ENCODE results near the gene AGBL5. TPM values are rescaled to one million over a fixed set of nuclear protein-coding genes. Genes with fewer than 3 reads are reported as not detected.
A peak's percentile ranks its signal among the peaks of the same experiment; 100 is the strongest.

AGBL5 gene
- total and polyA plus RNA-seq, 9 of the 15 experiments (the other 6 are each of a cell fraction or from before 2014, with no cell fraction given) = 3.3 to 52.7 (median 26.2) TPM

DNA sequence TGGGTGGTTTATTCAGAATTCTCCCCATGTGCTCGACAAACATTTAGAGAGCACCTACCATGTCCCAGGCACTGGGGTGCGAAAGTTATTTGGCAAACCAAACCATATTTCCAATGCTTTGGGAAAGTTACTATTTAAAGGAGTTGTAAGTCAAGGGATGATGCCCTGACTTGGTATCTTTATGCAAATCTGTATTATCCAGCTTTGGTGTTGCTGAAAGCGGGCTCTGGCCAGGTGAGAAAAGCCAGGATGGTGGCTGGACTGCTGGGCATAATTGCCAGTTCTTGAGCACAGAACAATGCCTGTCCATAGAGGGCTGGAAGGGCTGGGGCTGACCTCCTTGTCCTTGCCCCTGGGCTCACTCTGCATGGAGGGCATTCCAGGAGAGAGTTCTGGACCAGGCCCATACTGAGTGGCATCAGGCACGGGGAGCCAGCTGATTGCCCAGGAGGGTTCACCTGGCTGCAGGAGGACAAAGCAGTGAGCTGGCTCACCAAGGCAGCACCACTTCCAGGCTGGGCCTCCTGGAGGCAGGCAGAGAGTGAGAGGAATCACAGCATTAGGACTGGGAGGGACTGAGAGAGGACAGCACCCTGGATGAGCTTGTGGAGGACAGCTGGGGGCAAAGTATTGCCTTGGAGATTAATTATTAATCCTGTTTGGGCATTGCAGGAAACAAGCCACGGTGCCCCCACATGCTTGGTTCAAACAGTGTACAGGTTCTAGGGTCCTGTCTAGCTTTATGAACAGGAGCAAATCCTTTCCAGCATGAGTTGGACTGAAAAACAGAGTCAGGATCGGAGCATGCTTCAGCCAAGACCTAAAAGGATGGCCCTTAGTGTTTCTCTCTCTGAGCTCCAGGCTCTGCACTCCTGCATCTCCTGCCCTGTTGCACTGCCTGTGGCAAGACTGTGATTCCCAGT, 42.2 kb downstream of the AGBL5 start:
- Histone ChIP-seq H2AFZ (ENCODE audit: low read depth, low read length) (peak overlapping the region; percentile 94), H3K36me3 (ENCODE audit: control insufficient read depth, insufficient read depth, low read length) (no peaks in the 10 kb centered on the region; the same call in 2 of the 3 replicates), H3K4me1 (replicated peaks in 1 of 2; ENCODE audit: control insufficient read depth in 2 of 2, insufficient read depth in 2 of 2, low read length in 2 of 2) (peaks cover 46 to 53% of the 10 kb centered on the region in 2 experiments), H3K9ac (ENCODE audit: insufficient read depth in 1 of 2, low read depth in 2 of 2, low read length in 2 of 2) (peak overlapping the region; percentile 35 to 72), H3K27ac (ENCODE audit: extremely low read depth, low read depth, low read length) (peak overlapping the region; percentile 69), H3K27me3 (ENCODE audit: control insufficient read depth in 2 of 2, insufficient read depth in 2 of 2, low read length in 2 of 2) (no peaks in the 10 kb centered on the region), H3K4me3 (no peak overlapping the region), H3K9me3 (replicated peaks; ENCODE audit: control insufficient read depth, insufficient read depth, low read depth, low read length) (no peaks in the 10 kb centered on the region), H3K79me2 (ENCODE audit: control insufficient read depth, insufficient read depth, low read length) (peaks cover 5% of the 10 kb centered on the region; the same call in 2 of the 3 replicates), H3K9me1 (ENCODE audit: control insufficient read depth, insufficient read depth, low read length) (no peaks in the 10 kb centered on the region), H4K20me1 (replicated peaks; ENCODE audit: control insufficient read depth, insufficient read depth, low read length) (no peaks in the 10 kb centered on the region), H3K4me2 (ENCODE audit: insufficient read depth, low read length) (no peak overlapping the region; the same call in 1 of the 2 replicates)
- DNase-seq (ENCODE audit: extremely low read depth in 1 of 4, low spot score in 3 of 4) = no peak
- in situ Hi-C loops (cut with MboI) (no loop called here), intact Hi-C loops (cut with micrococcal nuclease) (no loop called here)
- FAIRE-seq = no peak
- no peak for ATAC-seq
- no TSS peak for BruUV-seq (replicated peaks)
- WGBS (ENCODE audit: insufficient coverage, low coverage, missing lambda C conversion rate) = 83% methylated on average over 6 of the region's 6 CpGs
- POLR2A ChIA-PET = interaction anchor here (0.5 to 3.6 kb wide), 4 partner anchors 12 to 531 kb away, joined by 3 to 11 read pairs (median 4); no protein-coding TSS in a partner anchor
- CTCF ChIA-PET (ENCODE audit: low intra/inter-chr PET ratio) = no interaction called here
- TF ChIP-seq C11orf30 (IDR thresholded peaks at IDR 0.05; ENCODE audit: low read depth) = no peak
- TF ChIP-seq SRSF7 (optimal IDR thresholded peaks at IDR 0.05; ENCODE audit: low read depth, low read length) = no peak
- TF ChIP-seq, protein P1, sequence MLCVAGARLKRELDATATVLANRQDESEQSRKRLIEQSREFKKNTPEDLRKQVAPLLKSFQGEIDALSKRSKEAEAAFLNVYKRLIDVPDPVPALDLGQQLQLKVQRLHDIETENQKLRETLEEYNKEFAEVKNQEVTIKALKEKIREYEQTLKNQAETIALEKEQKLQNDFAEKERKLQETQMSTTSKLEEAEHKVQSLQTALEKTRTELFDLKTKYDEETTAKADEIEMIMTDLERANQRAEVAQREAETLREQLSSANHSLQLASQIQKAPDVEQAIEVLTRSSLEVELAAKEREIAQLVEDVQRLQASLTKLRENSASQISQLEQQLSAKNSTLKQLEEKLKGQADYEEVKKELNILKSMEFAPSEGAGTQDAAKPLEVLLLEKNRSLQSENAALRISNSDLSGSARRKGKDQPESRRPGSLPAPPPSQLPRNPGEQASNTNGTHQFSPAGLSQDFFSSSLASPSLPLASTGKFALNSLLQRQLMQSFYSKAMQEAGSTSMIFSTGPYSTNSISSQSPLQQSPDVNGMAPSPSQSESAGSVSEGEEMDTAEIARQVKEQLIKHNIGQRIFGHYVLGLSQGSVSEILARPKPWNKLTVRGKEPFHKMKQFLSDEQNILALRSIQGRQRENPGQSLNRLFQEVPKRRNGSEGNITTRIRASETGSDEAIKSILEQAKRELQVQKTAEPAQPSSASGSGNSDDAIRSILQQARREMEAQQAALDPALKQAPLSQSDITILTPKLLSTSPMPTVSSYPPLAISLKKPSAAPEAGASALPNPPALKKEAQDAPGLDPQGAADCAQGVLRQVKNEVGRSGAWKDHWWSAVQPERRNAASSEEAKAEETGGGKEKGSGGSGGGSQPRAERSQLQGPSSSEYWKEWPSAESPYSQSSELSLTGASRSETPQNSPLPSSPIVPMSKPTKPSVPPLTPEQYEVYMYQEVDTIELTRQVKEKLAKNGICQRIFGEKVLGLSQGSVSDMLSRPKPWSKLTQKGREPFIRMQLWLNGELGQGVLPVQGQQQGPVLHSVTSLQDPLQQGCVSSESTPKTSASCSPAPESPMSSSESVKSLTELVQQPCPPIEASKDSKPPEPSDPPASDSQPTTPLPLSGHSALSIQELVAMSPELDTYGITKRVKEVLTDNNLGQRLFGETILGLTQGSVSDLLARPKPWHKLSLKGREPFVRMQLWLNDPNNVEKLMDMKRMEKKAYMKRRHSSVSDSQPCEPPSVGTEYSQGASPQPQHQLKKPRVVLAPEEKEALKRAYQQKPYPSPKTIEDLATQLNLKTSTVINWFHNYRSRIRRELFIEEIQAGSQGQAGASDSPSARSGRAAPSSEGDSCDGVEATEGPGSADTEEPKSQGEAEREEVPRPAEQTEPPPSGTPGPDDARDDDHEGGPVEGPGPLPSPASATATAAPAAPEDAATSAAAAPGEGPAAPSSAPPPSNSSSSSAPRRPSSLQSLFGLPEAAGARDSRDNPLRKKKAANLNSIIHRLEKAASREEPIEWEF (CRISPR knock-in tag; IDR thresholded peaks at IDR 0.05) = 0 out of 2 replicates have a peak, but pooled peaks have one; percentile 61
- TF ChIP-seq KAT7 (CRISPR knock-in tag; IDR thresholded peaks at IDR 0.05; ENCODE audit: borderline replicate concordance) = 0 out of 2 replicates have a peak, but pooled peaks have one; percentile 19
- TF ChIP-seq MAFF (IDR thresholded peaks at IDR 0.05; ENCODE audit: low read length) = no peak
